HFF-Myc (cell line): Measurements from ENCODE around the gene TENM4.

Experiments used
- DNase-seq: peaks from one replicate; pipeline ENCODE4 v3.0.0-alpha.2; 2011; ENCODE audit warnings: low read depth; ENCODE audit errors: extremely low read depth
- H3K4me3 ChIP-seq: replicated peaks from 2 replicates; pipeline ENCODE4 v1.5.1; 2011; ENCODE audit warnings: low read depth, mild to moderate bottlenecking, control low read depth, low read length
- TF ChIP-seq, protein P1 (sequence below): IDR thresholded peaks from 2 replicates; pipeline ENCODE4 v1.5.1; 2012; ENCODE audit warnings: mild to moderate bottlenecking, low read depth, low read length, control low read depth; ENCODE audit errors: missing control alignments

TENM4 gene

DNA sequence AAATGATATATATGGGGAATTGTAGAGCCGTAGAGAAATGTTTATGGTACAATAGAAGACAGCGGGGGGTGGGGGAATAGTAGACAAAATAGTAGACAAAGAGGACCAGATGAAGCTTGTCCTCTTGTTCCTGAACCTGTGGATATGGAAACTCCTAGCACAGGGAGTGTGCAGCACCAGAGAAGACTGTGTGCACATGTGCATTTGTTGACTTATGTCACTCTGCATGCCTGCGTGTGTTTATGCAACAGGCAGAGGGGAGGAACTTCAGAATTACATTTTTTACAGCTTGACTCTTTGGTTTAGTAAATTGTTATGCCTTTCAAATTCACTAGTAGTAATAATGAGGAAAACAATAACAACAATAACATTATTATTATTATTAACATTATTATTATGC, 36.0 kb downstream of the TENM4 start:
- no peak overlapping the region for H3K4me3 ChIP-seq
- no peak for DNase-seq
- TF ChIP-seq, protein P1, sequence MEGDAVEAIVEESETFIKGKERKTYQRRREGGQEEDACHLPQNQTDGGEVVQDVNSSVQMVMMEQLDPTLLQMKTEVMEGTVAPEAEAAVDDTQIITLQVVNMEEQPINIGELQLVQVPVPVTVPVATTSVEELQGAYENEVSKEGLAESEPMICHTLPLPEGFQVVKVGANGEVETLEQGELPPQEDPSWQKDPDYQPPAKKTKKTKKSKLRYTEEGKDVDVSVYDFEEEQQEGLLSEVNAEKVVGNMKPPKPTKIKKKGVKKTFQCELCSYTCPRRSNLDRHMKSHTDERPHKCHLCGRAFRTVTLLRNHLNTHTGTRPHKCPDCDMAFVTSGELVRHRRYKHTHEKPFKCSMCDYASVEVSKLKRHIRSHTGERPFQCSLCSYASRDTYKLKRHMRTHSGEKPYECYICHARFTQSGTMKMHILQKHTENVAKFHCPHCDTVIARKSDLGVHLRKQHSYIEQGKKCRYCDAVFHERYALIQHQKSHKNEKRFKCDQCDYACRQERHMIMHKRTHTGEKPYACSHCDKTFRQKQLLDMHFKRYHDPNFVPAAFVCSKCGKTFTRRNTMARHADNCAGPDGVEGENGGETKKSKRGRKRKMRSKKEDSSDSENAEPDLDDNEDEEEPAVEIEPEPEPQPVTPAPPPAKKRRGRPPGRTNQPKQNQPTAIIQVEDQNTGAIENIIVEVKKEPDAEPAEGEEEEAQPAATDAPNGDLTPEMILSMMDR: no peak

DNA sequence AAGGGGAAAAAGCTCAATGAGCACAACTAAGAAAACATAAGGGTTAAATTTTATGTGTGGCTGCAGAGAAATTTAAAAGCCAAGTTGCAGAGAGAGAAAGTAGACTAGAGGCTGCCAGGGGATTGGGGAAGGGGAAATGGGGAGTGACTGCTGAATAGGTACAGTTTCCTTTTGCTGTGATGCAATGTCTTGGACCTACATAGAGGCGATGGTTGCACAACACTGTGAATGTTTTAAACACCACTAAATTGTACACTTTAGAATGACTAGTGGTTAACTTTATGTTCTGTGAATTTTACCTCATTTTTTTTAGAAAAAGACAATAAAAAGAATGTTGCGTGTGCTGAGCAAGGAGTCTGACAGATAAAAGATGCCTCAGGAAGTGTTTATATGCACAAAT, 36.5 kb downstream of the TENM4 start:
- DNase-seq: no peak
- TF ChIP-seq, protein P1: no peak
- no peak overlapping the region for H3K4me3 ChIP-seq

DNA sequence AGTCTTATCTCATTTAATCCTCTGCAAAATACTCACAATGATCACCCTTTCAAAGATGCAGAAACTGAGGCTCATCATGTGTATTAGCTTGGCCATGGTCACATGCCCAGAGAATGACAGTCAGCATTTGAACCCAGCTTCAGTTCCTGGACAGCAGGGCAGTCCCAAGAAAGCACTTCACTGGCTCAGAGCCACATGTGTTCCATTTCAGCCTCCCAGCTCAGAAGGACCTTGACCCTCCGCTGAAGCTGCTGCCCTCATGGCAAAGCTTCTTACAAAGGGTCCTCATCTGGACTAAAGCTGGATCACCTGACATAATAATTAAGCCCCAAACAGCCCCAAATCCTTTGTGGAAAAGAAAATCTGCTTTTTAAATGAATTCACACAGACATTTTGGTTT, 37.0 kb downstream of the TENM4 start:
- no peak overlapping the region for H3K4me3 ChIP-seq
- no peak for DNase-seq
- TF ChIP-seq, protein P1: no peak

DNA sequence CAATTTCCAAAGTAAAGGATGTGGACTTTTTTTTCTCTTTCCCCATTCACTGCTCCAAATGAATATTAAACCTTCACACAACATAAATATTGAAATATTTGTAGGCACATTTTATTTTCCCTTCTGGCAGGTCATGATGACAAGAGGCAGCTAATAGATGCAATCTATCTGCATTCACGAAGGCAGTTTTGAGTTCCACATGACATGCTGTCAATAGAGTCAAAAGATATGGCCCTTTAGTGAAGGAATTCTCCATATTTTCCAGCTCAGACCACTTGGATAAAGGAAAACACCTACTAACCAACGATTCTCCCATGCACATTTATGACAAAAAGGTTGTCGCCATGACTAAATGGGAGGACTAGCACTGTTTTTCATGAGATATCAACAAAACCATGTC, 37.9 kb downstream of the TENM4 start:
- no peak for DNase-seq
- H3K4me3 ChIP-seq: no peak overlapping the region
- TF ChIP-seq, protein P1: no peak

DNA sequence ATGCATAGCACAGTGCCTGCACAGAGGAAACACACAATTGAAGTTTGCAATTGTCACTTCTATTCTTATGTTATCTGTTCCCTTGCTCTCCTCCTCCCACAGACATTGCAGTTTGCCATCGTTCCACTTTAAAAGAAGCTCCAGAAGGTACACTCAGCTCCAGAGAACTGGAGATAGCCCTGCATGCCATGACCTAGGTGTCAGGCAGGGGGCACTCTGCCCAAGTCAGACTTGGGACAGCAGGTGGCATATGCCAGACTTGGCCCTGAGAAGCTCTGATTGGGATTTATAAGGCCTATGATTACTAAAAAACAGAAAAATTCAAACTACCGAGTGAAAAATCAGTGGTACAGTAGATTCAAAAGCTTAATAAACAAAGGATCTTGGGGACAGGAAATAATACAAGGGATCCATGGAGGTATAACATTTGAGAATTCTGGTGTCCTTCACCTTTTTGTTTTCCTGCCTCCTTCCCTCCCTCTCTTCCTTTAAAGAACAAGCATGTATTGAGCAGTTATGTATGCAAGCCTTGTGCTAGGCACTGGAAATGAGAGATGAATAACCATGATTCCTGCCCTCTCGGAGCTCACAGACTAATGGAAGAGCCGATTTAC, 40.0 kb downstream of the TENM4 start:
- TF ChIP-seq, protein P1: peak; percentile 76
- H3K4me3 ChIP-seq: no peak overlapping the region
- DNase-seq: peak; percentile 4

DNA sequence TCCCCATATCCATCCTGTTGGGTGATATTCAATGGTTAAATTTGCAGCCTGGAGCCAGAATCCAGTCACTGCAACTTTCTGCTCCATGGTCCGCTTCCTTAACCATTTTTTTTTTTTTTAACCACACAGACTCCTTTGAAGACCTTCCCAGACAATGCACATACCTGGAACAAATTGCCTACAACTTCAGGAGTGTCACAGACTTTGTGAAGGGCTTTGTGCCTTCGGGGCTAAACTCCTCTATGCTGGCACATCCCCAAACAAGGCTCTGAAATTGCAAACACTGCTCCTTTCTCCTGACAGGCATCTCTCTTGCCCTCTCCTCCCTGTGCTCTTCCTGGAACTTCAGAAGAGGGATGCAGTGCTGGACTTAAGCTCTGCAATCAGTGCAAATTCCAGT, 40.6 kb downstream of the TENM4 start:
- no peak for DNase-seq
- TF ChIP-seq, protein P1: no peak
- H3K4me3 ChIP-seq: no peak overlapping the region

DNA sequence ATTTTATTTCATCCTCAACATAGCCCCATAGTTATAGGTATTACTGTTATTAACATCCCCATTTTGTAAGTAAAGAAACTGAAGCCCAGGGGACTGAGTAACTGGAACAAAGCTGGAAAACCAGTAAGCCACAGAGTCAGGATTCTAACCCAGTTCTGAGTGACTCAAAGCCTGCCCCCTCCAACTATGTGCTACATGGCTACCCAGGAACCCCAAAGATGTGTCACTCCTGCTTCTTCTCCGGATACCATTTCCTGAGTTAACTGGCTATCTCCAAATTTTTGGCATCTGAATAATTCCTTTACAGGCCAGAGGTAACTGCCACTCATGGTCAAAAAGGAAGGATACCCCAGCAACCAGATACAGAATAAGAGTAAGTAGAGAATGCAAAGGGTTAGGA, 43.6 kb downstream of the TENM4 start:
- TF ChIP-seq, protein P1: no peak
- DNase-seq: no peak
- H3K4me3 ChIP-seq: no peak overlapping the region
